ENCODE results near the gene TCF15. TPM values are rescaled to one million over a fixed set of nuclear protein-coding genes. Genes with fewer than 3 reads are reported as not detected.

Gene TCF15
- total and polyA plus RNA-seq, 8 donors = 0.18 to 2.4 (median 1.5) TPM

DNA sequence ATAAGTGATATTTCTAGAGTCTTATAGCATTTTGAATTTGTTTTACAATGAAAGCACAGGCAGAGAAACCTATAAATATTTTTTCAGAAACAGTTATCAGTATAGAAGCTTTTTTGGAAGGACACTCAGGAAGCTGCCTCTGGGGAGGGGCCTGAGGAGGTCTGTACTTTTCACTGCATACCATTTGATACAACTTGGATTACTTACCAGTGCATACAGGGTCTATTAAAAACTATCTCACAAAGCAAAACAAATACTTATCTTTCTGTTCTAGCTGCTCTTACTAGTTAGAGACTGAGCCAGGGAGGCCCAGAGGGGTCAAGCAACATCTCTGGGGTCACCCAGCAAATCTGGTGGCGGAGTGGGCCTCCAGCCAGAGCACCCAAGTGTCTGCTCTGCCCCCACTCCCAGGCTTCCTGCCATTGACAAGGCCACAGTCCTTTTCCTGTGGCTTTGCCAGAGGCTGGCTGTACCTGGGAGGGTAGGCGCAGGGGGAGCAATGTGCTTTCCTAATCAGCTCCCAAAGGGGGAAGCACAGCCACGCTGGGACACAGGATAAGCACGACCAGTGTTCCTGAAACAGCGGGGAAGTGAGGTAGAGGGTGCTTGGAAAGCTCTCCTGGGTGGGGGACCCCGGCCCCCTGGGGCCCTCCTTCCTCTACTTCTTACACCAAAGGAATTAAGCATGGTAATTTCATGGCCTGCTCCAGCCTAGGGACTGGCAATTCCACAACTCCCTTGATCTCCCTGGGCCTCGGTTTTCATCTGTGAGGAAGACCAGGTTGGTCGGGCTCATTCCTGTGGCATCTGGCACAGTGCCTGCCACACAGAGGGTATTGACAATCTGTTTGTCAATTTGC lies 7.8 kb downstream of the TCF15 start:
- intact Hi-C loops (cut with DNase I) = no loop called here
- TF ChIP-seq, protein P1, sequence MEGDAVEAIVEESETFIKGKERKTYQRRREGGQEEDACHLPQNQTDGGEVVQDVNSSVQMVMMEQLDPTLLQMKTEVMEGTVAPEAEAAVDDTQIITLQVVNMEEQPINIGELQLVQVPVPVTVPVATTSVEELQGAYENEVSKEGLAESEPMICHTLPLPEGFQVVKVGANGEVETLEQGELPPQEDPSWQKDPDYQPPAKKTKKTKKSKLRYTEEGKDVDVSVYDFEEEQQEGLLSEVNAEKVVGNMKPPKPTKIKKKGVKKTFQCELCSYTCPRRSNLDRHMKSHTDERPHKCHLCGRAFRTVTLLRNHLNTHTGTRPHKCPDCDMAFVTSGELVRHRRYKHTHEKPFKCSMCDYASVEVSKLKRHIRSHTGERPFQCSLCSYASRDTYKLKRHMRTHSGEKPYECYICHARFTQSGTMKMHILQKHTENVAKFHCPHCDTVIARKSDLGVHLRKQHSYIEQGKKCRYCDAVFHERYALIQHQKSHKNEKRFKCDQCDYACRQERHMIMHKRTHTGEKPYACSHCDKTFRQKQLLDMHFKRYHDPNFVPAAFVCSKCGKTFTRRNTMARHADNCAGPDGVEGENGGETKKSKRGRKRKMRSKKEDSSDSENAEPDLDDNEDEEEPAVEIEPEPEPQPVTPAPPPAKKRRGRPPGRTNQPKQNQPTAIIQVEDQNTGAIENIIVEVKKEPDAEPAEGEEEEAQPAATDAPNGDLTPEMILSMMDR (IDR thresholded peaks at IDR 0.05) = no peak
- Histone ChIP-seq H3K9me3 (no peaks in the 10 kb centered on the region), H3K4me1 (no peaks in the 10 kb centered on the region), H3K27ac (peak overlapping the region in 1 of 2 donors; percentile 26), H3K4me3 (no peak overlapping the region), H3K36me3 (no peaks in the 10 kb centered on the region), H3K27me3 (no peaks in the 10 kb centered on the region)
- ATAC-seq = no peak
- no peak for DNase-seq

DNA sequence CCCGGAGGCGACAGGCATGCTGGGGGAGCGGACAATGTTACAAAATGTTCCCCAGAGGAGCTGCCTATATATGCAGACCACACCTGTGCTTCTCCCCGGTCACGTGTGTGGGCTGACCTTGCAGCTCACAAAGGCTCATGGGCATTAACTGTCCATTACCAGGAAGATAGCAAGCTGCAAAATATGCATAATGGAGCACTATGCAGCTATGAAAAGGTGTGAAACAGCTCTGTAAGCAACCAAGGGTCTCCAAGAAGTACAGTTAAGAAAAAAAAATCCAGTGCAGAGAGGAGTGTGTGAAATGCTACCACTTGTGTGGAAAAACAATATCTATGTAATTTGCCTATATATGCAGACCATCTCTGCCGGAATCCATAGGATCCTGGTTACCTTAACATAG lies 9.4 kb downstream of the TCF15 start:
- Histone ChIP-seq H3K36me3 (no peaks in the 10 kb centered on the region), H3K4me3 (no peak overlapping the region), H3K4me1 (no peaks in the 10 kb centered on the region), H3K9me3 (no peaks in the 10 kb centered on the region), H3K27ac (no peak overlapping the region), H3K27me3 (no peaks in the 10 kb centered on the region)
- intact Hi-C loops (cut with DNase I) = no loop called here
- ATAC-seq (no peak), DNase-seq (no peak)
- TF ChIP-seq, protein P1 (IDR thresholded peaks at IDR 0.05) = no peak

DNA sequence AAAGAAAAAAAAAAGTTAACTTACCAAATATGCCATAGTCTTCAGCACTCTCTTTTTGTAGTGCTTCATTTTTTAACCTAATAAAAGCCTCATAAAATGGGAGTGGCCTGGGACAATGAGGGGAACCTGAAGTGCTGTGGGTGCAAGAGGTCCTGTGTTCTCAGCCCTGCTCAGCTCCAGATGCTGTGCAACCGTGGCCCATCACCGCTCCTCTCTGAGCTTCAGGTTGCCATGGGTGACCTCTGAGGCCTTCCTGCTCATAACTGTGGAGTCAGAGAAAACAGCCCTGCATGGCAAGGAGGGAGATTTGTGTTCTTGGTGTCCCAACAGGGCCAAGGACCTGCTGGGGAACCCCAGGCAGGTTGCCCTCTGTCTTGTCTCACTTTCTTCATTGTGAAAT lies 10.0 kb downstream of the TCF15 start:
- DNase-seq = no peak
- no peaks in the 10 kb centered on the region for H3K4me1 ChIP-seq
- ATAC-seq = no peak
- H3K4me3 ChIP-seq = no peak overlapping the region
- no peaks in the 10 kb centered on the region for H3K36me3 ChIP-seq
- no peaks in the 10 kb centered on the region for H3K9me3 ChIP-seq
- TF ChIP-seq, protein P1 (IDR thresholded peaks at IDR 0.05) = no peak
- intact Hi-C loops (cut with DNase I) = no loop called here
- no peak overlapping the region for H3K27ac ChIP-seq
- H3K27me3 ChIP-seq = no peaks in the 10 kb centered on the region

DNA sequence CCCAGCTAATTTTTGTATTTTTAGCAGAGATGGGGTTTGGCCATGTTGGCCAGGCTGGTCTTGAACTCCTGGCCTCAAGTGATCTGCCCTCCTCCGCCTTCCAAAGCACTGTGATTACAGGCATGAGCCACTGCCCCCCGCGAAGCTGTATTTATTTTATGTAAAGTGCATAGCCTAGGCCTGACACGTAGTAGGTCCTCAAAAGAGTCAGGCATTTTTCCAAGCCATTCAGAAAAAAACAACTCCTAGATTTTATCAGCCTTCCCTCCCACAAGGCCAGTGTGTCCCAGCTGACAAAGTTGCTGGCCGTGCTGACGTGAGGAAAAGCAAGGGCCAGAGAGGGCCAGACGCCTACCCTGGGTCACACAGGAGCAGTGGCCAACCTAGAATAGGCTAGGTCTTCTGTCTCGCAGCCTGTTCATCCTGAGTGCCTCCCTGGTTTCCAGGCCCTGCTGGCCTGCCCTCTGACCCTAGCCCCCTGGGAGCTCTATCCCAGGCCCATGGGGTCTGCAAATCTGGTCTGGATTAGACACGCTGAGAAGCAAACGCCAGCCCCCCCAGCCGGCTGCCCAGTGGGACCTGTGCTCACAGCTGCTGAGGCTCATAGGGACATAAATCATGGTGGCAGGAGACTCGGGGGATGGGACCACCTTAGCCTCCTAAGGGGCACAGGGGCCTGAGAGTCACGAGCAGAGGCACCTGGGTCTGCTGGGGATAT lies 11.8 kb downstream of the TCF15 start:
- Histone ChIP-seq H3K4me3 (no peak overlapping the region), H3K4me1 (no peaks in the 10 kb centered on the region), H3K27me3 (no peaks in the 10 kb centered on the region), H3K9me3 (no peaks in the 10 kb centered on the region), H3K27ac (no peak overlapping the region), H3K36me3 (no peaks in the 10 kb centered on the region)
- TF ChIP-seq, protein P1 (IDR thresholded peaks at IDR 0.05) = no peak
- intact Hi-C loops (cut with DNase I) = no loop called here
- DNase-seq = peak in 1 of 4 donors; percentile 10
- no peak for ATAC-seq

DNA sequence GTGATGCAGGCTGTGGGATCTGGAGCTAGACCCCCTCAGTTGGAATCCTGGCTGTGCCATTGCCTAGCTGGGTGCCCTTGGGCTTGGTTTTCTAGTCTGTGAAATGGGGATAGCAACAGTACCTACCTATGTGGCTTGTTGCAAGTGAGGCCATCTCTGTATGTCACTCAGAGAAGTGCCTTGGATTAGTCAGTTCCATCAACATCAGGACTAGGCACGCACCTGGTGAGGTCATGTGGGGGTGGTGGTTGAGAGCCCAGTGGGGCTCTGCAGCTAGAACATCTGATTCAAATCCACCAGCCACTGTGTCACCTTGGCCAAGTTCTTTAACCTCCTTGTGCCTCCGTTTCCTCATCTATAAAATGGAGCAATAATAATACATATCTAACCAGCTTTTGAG lies 12.5 kb downstream of the TCF15 start:
- H3K4me3 ChIP-seq = no peak overlapping the region
- TF ChIP-seq, protein P1 (IDR thresholded peaks at IDR 0.05) = no peak
- no peak for ATAC-seq

More for the DNA sequence above, 12.5 kb downstream of the TCF15 start:
- H3K27ac ChIP-seq = no peak overlapping the region
- no peaks in the 10 kb centered on the region for H3K36me3 ChIP-seq
- H3K9me3 ChIP-seq = no peaks in the 10 kb centered on the region
- intact Hi-C loops (cut with DNase I) = no loop called here
- no peaks in the 10 kb centered on the region for H3K4me1 ChIP-seq
- DNase-seq = no peak
- H3K27me3 ChIP-seq = no peaks in the 10 kb centered on the region
